DND-41 (cell line): ENCODE data around the gene TET2.

Experiments
- CTCF ChIP-seq: IDR thresholded peaks from 2 replicates; pipeline ENCODE4 v1.5.1; 2012; ENCODE audit warnings: borderline replicate concordance, low read length, moderate library complexity, mild to moderate bottlenecking; ENCODE audit not compliant: poor library complexity, severe bottlenecking; ENCODE audit errors: extremely low read depth
- EZH2 ChIP-seq: IDR thresholded peaks from 3 replicates; pipeline ENCODE4 v1.6.1; 2012; ENCODE audit warnings: borderline replicate concordance, low read depth, mild to moderate bottlenecking, moderate library complexity, low read length, inconsistent platforms; ENCODE audit not compliant: severe bottlenecking

GRCh38 chr4:105291925-105292324 is 145.2 kb downstream of the TET2 start:
- TF ChIP-seq CTCF = no peak
- no peak for TF ChIP-seq EZH2
